Measurements from ENCODE around the gene ARL3.

ARL3 gene

GRCh38 chr10:102678068-102678400 lies 36.2 kb downstream of the ARL3 start:
- no peak for DNase-seq (ENCODE audit: low read depth)
- no peak overlapping the region for H3K4me3 ChIP-seq (replicated peaks; ENCODE audit: low read depth, low read length)
- TF ChIP-seq CTCF (IDR thresholded peaks at IDR 0.05; ENCODE audit: low read length, missing control alignments) = no peak

GRCh38 chr10:102677331-102678067 lies 36.7 kb downstream of the ARL3 start:
- no peak for TF ChIP-seq CTCF (IDR thresholded peaks at IDR 0.05; ENCODE audit: low read length, missing control alignments)
- no peak overlapping the region for H3K4me3 ChIP-seq (replicated peaks; ENCODE audit: low read depth, low read length)
- no peak for DNase-seq (ENCODE audit: low read depth)

- no peak for DNase-seq (ENCODE audit: low read depth)
- H3K4me3 ChIP-seq (replicated peaks; ENCODE audit: low read depth, low read length) = no peak overlapping the region
- TF ChIP-seq CTCF (IDR thresholded peaks at IDR 0.05; ENCODE audit: low read length, missing control alignments) = no peak
Measured at GRCh38 chr10:102676534-102677315, 37.5 kb downstream of the ARL3 start.

GRCh38 chr10:102675666-102676533 lies 38.3 kb downstream of the ARL3 start:
- DNase-seq (ENCODE audit: low read depth) = peak; percentile 89

GRCh38 chr10:102675011-102675665 lies 39.1 kb downstream of the ARL3 start:
- H3K4me3 ChIP-seq (replicated peaks; ENCODE audit: low read depth, low read length) = no peak overlapping the region
- no peak for DNase-seq (ENCODE audit: low read depth)
- TF ChIP-seq CTCF (IDR thresholded peaks at IDR 0.05; ENCODE audit: low read length, missing control alignments) = no peak

More at GRCh38 chr10:102675666-102676533, 38.3 kb downstream of the ARL3 start:
- H3K4me3 ChIP-seq (replicated peaks; ENCODE audit: low read depth, low read length) = no peak overlapping the region
- no peak for TF ChIP-seq CTCF (IDR thresholded peaks at IDR 0.05; ENCODE audit: low read length, missing control alignments)

- no peak for DNase-seq (ENCODE audit: low read depth)
- H3K4me3 ChIP-seq (replicated peaks; ENCODE audit: low read depth, low read length) = no peak overlapping the region
- TF ChIP-seq CTCF (IDR thresholded peaks at IDR 0.05; ENCODE audit: low read length, missing control alignments) = no peak
Measured at GRCh38 chr10:102674566-102674965, 39.6 kb downstream of the ARL3 start.

Data from fibroblast of pulmonary artery (primary cell).